Testis (tissue), 2 donors: ENCODE results near the gene TMEM51.

Experiments
- CTCF ChIP-seq, 3 experiments: fragments of 450-650 bp in 2 of 3; fragments of 200-600 bp in 1 of 3; sonication (generic) in 1 of 3; IDR thresholded peaks; one replicate each; pipeline ENCODE4 v1.5.1; 2016 to 2019; ENCODE audit warnings: antibody characterized with exemption in 3 of 3, mild to moderate bottlenecking in 2 of 3, moderate library complexity in 1 of 3
- POLR2A ChIP-seq: fragments of 450-650 bp; IDR thresholded peaks from one replicate; pipeline ENCODE4 v1.6.1; 2017; ENCODE audit warnings: antibody characterized with exemption, mild to moderate bottlenecking, moderate library complexity

- TF ChIP-seq CTCF (IDR thresholded peaks at IDR 0.05) (no peak), POLR2A (no peak)
Measured at GRCh38 chr1:15110128-15110866, 43.2 kb upstream of the TMEM51 start.
